CD14-positive monocyte (primary cell): ENCODE measurements around the gene SLCO1B1. TPM values are rescaled to one million over a fixed set of nuclear protein-coding genes. Genes with fewer than 3 reads are reported as not detected.

Source experiments
- DNase-seq, 3 donors: peaks; one replicate each; pipeline ENCODE4 v3.0.0-alpha.2; 2011 to 2022
- H2AFZ ChIP-seq: 2 replicates; pipeline ENCODE4 v1.6.0; 2012; ENCODE audit warnings: mild to moderate bottlenecking, low read depth, low read length, inconsistent platforms; ENCODE audit not compliant: insufficient read depth, poor library complexity, severe bottlenecking
- H3K27ac ChIP-seq, 2 donors: 1 replicate in 1 of 2; 2 replicates in 1 of 2; pipeline ENCODE4 v1.5.1; 2012 to 2013; ENCODE audit warnings: low read length in 2 of 2, control low read depth in 1 of 2, inconsistent platforms in 1 of 2, low read depth in 1 of 2, mild to moderate bottlenecking in 1 of 2
- H3K27me3 ChIP-seq, 2 donors: one replicate each; pipeline versions ENCODE4 v1.6.0 to v1.6.1; 2011 to 2013; ENCODE audit warnings: low read length in 2 of 2; ENCODE audit not compliant: control insufficient read depth in 2 of 2, insufficient read depth in 2 of 2
- H3K36me3 ChIP-seq, 2 donors: replicated peaks in 1 of 2; 1 replicate in 1 of 2; 2 replicates in 1 of 2; pipeline versions ENCODE4 v1.5.1 to v1.6.1; 2012 to 2013; ENCODE audit warnings: low read length in 2 of 2, control low read depth in 1 of 2, inconsistent platforms in 1 of 2, mild to moderate bottlenecking in 1 of 2; ENCODE audit not compliant: insufficient read depth in 2 of 2, control insufficient read depth in 1 of 2
- H3K4me1 ChIP-seq, 2 donors: 1 replicate in 1 of 2; 2 replicates in 1 of 2; pipeline versions ENCODE4 v1.5.1 to v1.6.1; 2012 to 2013; ENCODE audit warnings: low read length in 2 of 2, control low read depth in 1 of 2, inconsistent platforms in 1 of 2, mild to moderate bottlenecking in 1 of 2, moderate library complexity in 1 of 2; ENCODE audit not compliant: insufficient read depth in 2 of 2, control insufficient read depth in 1 of 2
- H3K4me2 ChIP-seq: replicated peaks from 2 replicates; pipeline ENCODE3; 2012; ENCODE audit warnings: low read length, moderate library complexity, mild to moderate bottlenecking; ENCODE audit not compliant: poor library complexity, severe bottlenecking; ENCODE audit errors: extremely low read depth
- H3K4me3 ChIP-seq, 3 experiments: fragments of 200-600 bp in 1 of 3; sonication (generic) in 1 of 3; replicated peaks in 1 of 3; 1 replicate in 2 of 3; 2 replicates in 1 of 3; pipeline ENCODE4 v1.5.1; 2011 to 2013; ENCODE audit warnings: low read length in 3 of 3, mild to moderate bottlenecking in 3 of 3, control low read depth in 2 of 3, low read depth in 2 of 3, inconsistent platforms in 1 of 3, moderate library complexity in 1 of 3
- H3K79me2 ChIP-seq: 2 replicates; pipeline ENCODE4 v1.6.0; 2012; ENCODE audit warnings: mild to moderate bottlenecking, control low read depth, inconsistent platforms, low read length, moderate library complexity; ENCODE audit not compliant: insufficient read depth
- H3K9ac ChIP-seq: 2 replicates; pipeline ENCODE4 v1.6.0; 2017; ENCODE audit warnings: low read length, mild to moderate bottlenecking; ENCODE audit not compliant: insufficient read depth, poor library complexity, severe bottlenecking
- H3K9me3 ChIP-seq, 2 donors: replicated peaks in 1 of 2; 1 replicate in 1 of 2; 2 replicates in 1 of 2; pipeline versions ENCODE4 v1.5.1 to v1.6.1; 2012 to 2013; ENCODE audit warnings: low read length in 2 of 2, control low read depth in 1 of 2; ENCODE audit not compliant: control insufficient read depth in 1 of 2, insufficient read depth in 1 of 2
- H4K20me1 ChIP-seq: 2 replicates; pipeline ENCODE4 v1.6.0; 2012; ENCODE audit warnings: mild to moderate bottlenecking, low read length, control low read depth, moderate library complexity; ENCODE audit not compliant: insufficient read depth
- H3K27ac Mint-ChIP-seq, 7 donors: one replicate each; pipeline ENCODE4 v1.8.0; 2020; ENCODE audit warnings: mild to moderate bottlenecking in 7 of 7, mixed read lengths in 7 of 7, moderate library complexity in 6 of 7, inconsistent platforms in 2 of 7
- H3K27me3 Mint-ChIP-seq, 3 donors: one replicate each; pipeline ENCODE4 v1.8.0; 2021 to 2022; ENCODE audit warnings: low read depth in 3 of 3, mild to moderate bottlenecking in 3 of 3, mixed read lengths in 3 of 3, moderate library complexity in 3 of 3, inconsistent platforms in 1 of 3
- H3K36me3 Mint-ChIP-seq, 2 donors: one replicate each; pipeline ENCODE4 v1.8.0; 2020; ENCODE audit warnings: mixed read lengths in 2 of 2, inconsistent platforms in 1 of 2, mild to moderate bottlenecking in 1 of 2
- H3K4me1 Mint-ChIP-seq: one replicate; pipeline ENCODE4 v1.8.0; 2020; ENCODE audit warnings: mild to moderate bottlenecking, mixed read lengths
- H3K4me3 Mint-ChIP-seq, 2 donors: one replicate each; pipeline ENCODE4 v1.8.0; 2020; ENCODE audit warnings: mild to moderate bottlenecking in 2 of 2, mixed read lengths in 2 of 2, moderate library complexity in 1 of 2
- H3K9me3 Mint-ChIP-seq, 7 donors: one replicate each; pipeline ENCODE4 v1.8.0; 2020 to 2022; ENCODE audit warnings: mixed read lengths in 7 of 7, mild to moderate bottlenecking in 6 of 7, moderate library complexity in 6 of 7, inconsistent platforms in 2 of 7
- CTCF ChIP-seq: fragments of 200-600 bp; IDR thresholded peaks from one replicate; pipeline ENCODE4 v1.8.0; 2022; ENCODE audit warnings: antibody characterized with exemption, mild to moderate bottlenecking
- WGBS: methylation state at CpG from one replicate; pipeline ENCODE4 v1.1.5; 2013; ENCODE audit warnings: missing lambda C conversion rate; ENCODE audit not compliant: insufficient coverage; 5-methylcytosine and 5-hydroxymethylcytosine counted together
- intact Hi-C, 2 donors: fragments of 100-400 bp; cut with micrococcal nuclease; formaldehyde crosslinking; loops; one replicate each; pipeline versions ENCODE4 v1.15.0 to v1.15.1; 2023
- polyA plus RNA-seq, 3 donors: library from polyadenylated mRNA; depleted of rRNA in 1 of 3; unstranded in 2 of 3; stranded (reverse) in 1 of 3; fragments of 300-500 nt in 2 of 3; fragments of >200 nt in 1 of 3; fragmentation: Illumina TruSeq in 2 of 3; gene quantifications; 1 replicate in 2 of 3; 2 replicates in 1 of 3; pipeline ENCODE4 v1.2.3, GENCODE V29; 2012 to 2021

The SLCO1B1 gene
- polyA plus RNA-seq, 3 donors: not detected

- no peaks in the 10 kb centered on the region for H4K20me1 ChIP-seq
- intact Hi-C loops: loop anchor here (5.0 to 10.0 kb wide), 2 partner anchors 1430 to 1437 kb away; no protein-coding TSS in a partner anchor
- Mint-ChIP-seq H3K4me3 (no peak overlapping the region), H3K27ac (no peak overlapping the region), H3K4me1 (no peaks in the 10 kb centered on the region), H3K36me3 (no peaks in the 10 kb centered on the region), H3K9me3 (peaks cover 0 to 1% (median 0%) of the 10 kb centered on the region in 7 donors), H3K27me3 (peaks cover 0 to 1% (median 0%) of the 10 kb centered on the region in 3 donors)
- no peaks in the 10 kb centered on the region for H3K27me3 ChIP-seq
- H3K4me3 ChIP-seq: no peak overlapping the region
- H3K79me2 ChIP-seq: no peaks in the 10 kb centered on the region
- H3K9ac ChIP-seq: no peak overlapping the region
- H3K4me1 ChIP-seq: no peaks in the 10 kb centered on the region
- H2AFZ ChIP-seq: no peak overlapping the region
- DNase-seq: no peak
- no CpG with 5 or more reads among the region's 1 CpG for WGBS
- H3K36me3 ChIP-seq: no peaks in the 10 kb centered on the region
- no peak overlapping the region for H3K4me2 ChIP-seq
- no peak overlapping the region for H3K27ac ChIP-seq
- H3K9me3 ChIP-seq: no peaks in the 10 kb centered on the region
- no peak for TF ChIP-seq CTCF
Measured at GRCh38 chr12:21172079-21172478, 41.1 kb downstream of the SLCO1B1 start.

GRCh38 chr12:21183721-21184275 lies 52.8 kb downstream of the SLCO1B1 start:
- Histone ChIP-seq H2AFZ (no peak overlapping the region), H3K27me3 (no peaks in the 10 kb centered on the region), H3K36me3 (no peaks in the 10 kb centered on the region), H3K4me3 (no peak overlapping the region), H4K20me1 (no peaks in the 10 kb centered on the region), H3K9ac (no peak overlapping the region), H3K27ac (no peak overlapping the region), H3K4me1 (no peaks in the 10 kb centered on the region), H3K9me3 (no peaks in the 10 kb centered on the region), H3K4me2 (no peak overlapping the region), H3K79me2 (no peaks in the 10 kb centered on the region)
- DNase-seq: no peak
- Mint-ChIP-seq H3K27ac (no peak overlapping the region), H3K9me3 (peaks cover 0 to 5% (median 1%) of the 10 kb centered on the region in 7 donors), H3K36me3 (no peaks in the 10 kb centered on the region), H3K4me3 (no peak overlapping the region), H3K4me1 (no peaks in the 10 kb centered on the region), H3K27me3 (no peaks in the 10 kb centered on the region)
- TF ChIP-seq CTCF: no peak
- 85% methylated on average over 2 of the region's 3 CpGs for WGBS
- intact Hi-C loops: no loop called here
